ENCODE results near the gene PPFIA1. TPM values are rescaled to one million over a fixed set of nuclear protein-coding genes. Genes with fewer than 3 reads are reported as not detected.
"Not testable (repeated sequence)": the region's sequence is repeated elsewhere in the genome, so short reads cannot be mapped to it uniquely, and the experiment has no call there.

PPFIA1 gene
- polyA plus RNA-seq, 6 donors from 2014 or later, result 5.9 to 16.1 (median 11.6) TPM

GRCh38 chr11:70405679-70406395 lies 135.3 kb downstream of the PPFIA1 start:
- ATAC-seq (ENCODE audit: low read depth in 2 of 2) (no peak), DNase-seq (no peak)
- Mint-ChIP-seq H3K36me3 (no peaks in the 10 kb centered on the region), H3K4me1 (peaks cover 0 to 3% (median 0%) of the 10 kb centered on the region in 3 donors), H3K27ac (no peak overlapping the region), H3K4me3 (no peak overlapping the region), H3K27me3 (peaks cover 29 to 45% (median 39%) of the 10 kb centered on the region in 3 donors), H3K9me3 (peaks cover 0 to 2% (median 0%) of the 10 kb centered on the region in 7 donors)

DNA sequence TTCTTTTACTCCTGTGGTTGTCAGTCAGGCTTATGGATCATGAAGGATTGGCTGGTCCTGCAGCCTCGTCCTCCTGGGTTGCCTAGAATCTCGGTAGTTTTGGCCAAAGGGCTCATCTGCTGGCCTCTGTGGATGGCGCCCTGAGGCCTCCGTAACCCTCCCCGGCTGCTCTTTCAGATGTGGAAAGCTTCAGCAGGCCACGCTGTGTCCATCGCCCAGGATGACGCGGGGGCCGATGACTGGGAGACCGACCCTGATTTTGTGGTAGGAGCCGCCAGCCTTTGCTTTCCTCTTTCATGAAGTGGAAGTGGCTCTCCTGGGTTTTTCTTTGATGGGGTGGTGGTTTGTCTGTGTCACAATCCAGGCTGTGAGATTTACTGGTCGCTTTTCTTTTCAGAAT lies 136.6 kb downstream of the PPFIA1 start:
- no peak overlapping the region for H3K27ac Mint-ChIP-seq
- ATAC-seq (ENCODE audit: low read depth in 2 of 2) (no peak), DNase-seq (no peak)
- H3K4me3 Mint-ChIP-seq, result no peak overlapping the region
- peaks cover 41 to 58% (median 44%) of the 10 kb centered on the region in 3 donors for H3K27me3 Mint-ChIP-seq
- no peaks in the 10 kb centered on the region for H3K36me3 Mint-ChIP-seq
- H3K4me1 Mint-ChIP-seq, result peaks cover 0 to 3% (median 0%) of the 10 kb centered on the region in 3 donors
- peaks cover 0 to 3% (median 0%) of the 10 kb centered on the region in 7 donors for H3K9me3 Mint-ChIP-seq

- ATAC-seq (ENCODE audit: low read depth in 2 of 2), result no peak
- H3K9me3 Mint-ChIP-seq, result peaks cover 0 to 3% (median 0%) of the 10 kb centered on the region in 7 donors
- peaks cover 0 to 3% (median 0%) of the 10 kb centered on the region in 3 donors for H3K4me1 Mint-ChIP-seq
- no peak overlapping the region for H3K27ac Mint-ChIP-seq
- H3K4me3 Mint-ChIP-seq, result no peak overlapping the region
- H3K27me3 Mint-ChIP-seq, result peaks cover 41 to 65% (median 46%) of the 10 kb centered on the region in 3 donors
- no peak for DNase-seq
- no peaks in the 10 kb centered on the region for H3K36me3 Mint-ChIP-seq
These were observed 137.3 kb downstream of the PPFIA1 start for GRCh38 chr11:70407814-70408213.

- H3K4me1 Mint-ChIP-seq; ATAC-seq (ENCODE audit: low read depth in 2 of 2); DNase-seq; H3K36me3 Mint-ChIP-seq; H3K4me3 Mint-ChIP-seq; H3K27ac Mint-ChIP-seq; H3K9me3 Mint-ChIP-seq: not testable (repeated sequence)
- H3K27me3 Mint-ChIP-seq, result peaks cover 45 to 70% (median 51%) of the 10 kb centered on the region in 3 donors
These were observed 137.8 kb downstream of the PPFIA1 start for GRCh38 chr11:70408326-70408725.

- Mint-ChIP-seq H3K36me3 (no peaks in the 10 kb centered on the region), H3K27ac (no peak overlapping the region), H3K4me1 (peaks cover 0 to 3% (median 0%) of the 10 kb centered on the region in 3 donors), H3K9me3 (peaks cover 0 to 3% (median 0%) of the 10 kb centered on the region in 7 donors), H3K27me3 (peaks cover 41 to 69% (median 55%) of the 10 kb centered on the region in 3 donors), H3K4me3 (peak overlapping the region in 1 of 8 donors; percentile 12)
- ATAC-seq (ENCODE audit: low read depth in 2 of 2) (no peak), DNase-seq (no peak)
These were observed 138.9 kb downstream of the PPFIA1 start for GRCh38 chr11:70409437-70409836.

GRCh38 chr11:70409871-70410270 lies 139.4 kb downstream of the PPFIA1 start:
- H3K4me3 Mint-ChIP-seq, result no peak overlapping the region
- no peak for ATAC-seq (ENCODE audit: low read depth in 2 of 2)
- peaks cover 0 to 3% (median 0%) of the 10 kb centered on the region in 7 donors for H3K9me3 Mint-ChIP-seq
- no peaks in the 10 kb centered on the region for H3K36me3 Mint-ChIP-seq
- DNase-seq, result no peak
- H3K27me3 Mint-ChIP-seq, result peaks cover 45 to 71% (median 59%) of the 10 kb centered on the region in 3 donors
- H3K4me1 Mint-ChIP-seq, result peaks cover 0 to 3% (median 0%) of the 10 kb centered on the region in 3 donors
- H3K27ac Mint-ChIP-seq, result no peak overlapping the region

- ATAC-seq (ENCODE audit: low read depth in 2 of 2), result no peak
- peaks cover 0 to 3% (median 0%) of the 10 kb centered on the region in 3 donors for H3K4me1 Mint-ChIP-seq
- H3K36me3 Mint-ChIP-seq, result no peaks in the 10 kb centered on the region
- no peak overlapping the region for H3K4me3 Mint-ChIP-seq
- peaks cover 0 to 3% (median 0%) of the 10 kb centered on the region in 7 donors for H3K9me3 Mint-ChIP-seq
- no peak overlapping the region for H3K27ac Mint-ChIP-seq
- peaks cover 47 to 72% (median 57%) of the 10 kb centered on the region in 3 donors for H3K27me3 Mint-ChIP-seq
- DNase-seq, result no peak
These were observed 140.1 kb downstream of the PPFIA1 start for GRCh38 chr11:70410276-70411205.

- no peaks in the 10 kb centered on the region for H3K36me3 Mint-ChIP-seq
- peaks cover 0 to 3% (median 0%) of the 10 kb centered on the region in 7 donors for H3K9me3 Mint-ChIP-seq
- ATAC-seq (ENCODE audit: low read depth in 2 of 2) (no peak), DNase-seq (no peak)
- H3K4me3 Mint-ChIP-seq, result no peak overlapping the region
- no peak overlapping the region for H3K27ac Mint-ChIP-seq
- H3K4me1 Mint-ChIP-seq, result peaks cover 0 to 7% (median 6%) of the 10 kb centered on the region in 3 donors
- peaks cover 55 to 85% (median 66%) of the 10 kb centered on the region in 3 donors for H3K27me3 Mint-ChIP-seq
These were observed 141.4 kb downstream of the PPFIA1 start for GRCh38 chr11:70411713-70412452.

DNA sequence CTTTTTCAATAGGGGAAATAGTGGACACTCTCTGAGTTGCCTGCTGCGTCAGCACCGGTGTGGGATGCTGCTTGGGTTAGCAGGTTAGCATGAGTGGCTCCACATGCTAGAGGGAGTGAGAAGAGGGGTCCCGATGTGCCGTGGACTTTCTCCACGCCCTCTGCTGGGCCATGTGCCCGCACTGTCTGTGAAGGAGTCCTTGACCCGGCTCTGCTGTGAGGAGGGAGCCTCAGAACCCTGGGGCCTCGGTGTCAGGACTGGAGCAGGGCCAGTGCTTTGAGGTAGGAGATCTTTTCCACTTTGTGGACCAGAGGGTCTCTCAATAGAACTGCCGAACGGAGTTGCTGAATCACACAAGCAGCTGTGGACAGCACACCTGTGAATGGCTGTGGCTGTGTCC lies 142.7 kb downstream of the PPFIA1 start:
- H3K36me3 Mint-ChIP-seq, result no peaks in the 10 kb centered on the region
- no peak for DNase-seq
- H3K4me3 Mint-ChIP-seq, result no peak overlapping the region
- H3K27ac Mint-ChIP-seq, result no peak overlapping the region
- H3K9me3 Mint-ChIP-seq, result peaks cover 0 to 3% (median 0%) of the 10 kb centered on the region in 7 donors
- H3K4me1 Mint-ChIP-seq, result peaks cover 0 to 7% (median 6%) of the 10 kb centered on the region in 3 donors
- H3K27me3 Mint-ChIP-seq, result peaks cover 50 to 86% (median 69%) of the 10 kb centered on the region in 3 donors
- ATAC-seq (ENCODE audit: low read depth in 2 of 2), result no peak

DNA sequence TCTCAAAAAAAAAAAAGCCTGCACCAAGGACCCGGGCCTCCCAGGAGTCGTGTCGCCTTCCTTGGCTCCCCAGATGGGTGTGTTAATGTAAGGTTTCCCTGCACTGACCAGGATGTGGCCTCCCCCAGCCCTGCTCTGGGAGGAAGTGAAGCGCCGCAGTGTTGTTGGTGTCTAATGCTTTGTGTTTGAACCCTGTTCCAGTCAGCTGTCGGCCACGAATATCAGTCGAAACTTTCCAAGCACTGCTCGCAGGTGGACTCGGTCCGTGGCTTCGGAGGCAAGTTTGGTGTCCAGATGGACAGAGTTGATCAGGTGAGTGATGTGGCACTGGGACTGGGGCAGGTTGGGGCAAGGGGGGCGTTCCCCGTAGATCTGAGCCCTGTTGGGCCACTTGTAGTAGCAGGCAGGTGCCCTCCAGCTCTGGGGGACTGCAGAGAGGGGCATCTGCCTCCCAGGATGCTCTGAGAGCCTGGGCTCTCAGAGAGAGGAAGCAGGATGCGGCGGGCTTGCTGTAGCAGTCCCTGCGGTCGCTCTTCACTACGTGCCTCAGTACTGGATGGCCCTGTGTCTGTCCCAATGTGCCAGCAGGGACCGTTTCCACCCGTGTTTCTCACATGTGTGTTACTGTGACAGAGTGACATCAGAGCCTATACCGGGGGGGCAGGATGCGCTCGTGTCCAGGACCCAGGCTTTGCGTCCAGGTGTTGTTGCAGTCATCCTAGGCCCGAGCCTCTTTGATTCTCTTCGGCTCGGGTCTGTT lies 144.0 kb downstream of the PPFIA1 start:
- no peak for ATAC-seq (ENCODE audit: low read depth in 2 of 2)
- H3K4me1 Mint-ChIP-seq, result peaks cover 0 to 6% (median 4%) of the 10 kb centered on the region in 3 donors
- H3K27me3 Mint-ChIP-seq, result peaks cover 43 to 80% (median 65%) of the 10 kb centered on the region in 3 donors
- H3K9me3 Mint-ChIP-seq, result peaks cover 0 to 3% (median 0%) of the 10 kb centered on the region in 7 donors
- DNase-seq, result no peak
- H3K27ac Mint-ChIP-seq, result no peak overlapping the region
- no peaks in the 10 kb centered on the region for H3K36me3 Mint-ChIP-seq
- H3K4me3 Mint-ChIP-seq, result no peak overlapping the region

DNA sequence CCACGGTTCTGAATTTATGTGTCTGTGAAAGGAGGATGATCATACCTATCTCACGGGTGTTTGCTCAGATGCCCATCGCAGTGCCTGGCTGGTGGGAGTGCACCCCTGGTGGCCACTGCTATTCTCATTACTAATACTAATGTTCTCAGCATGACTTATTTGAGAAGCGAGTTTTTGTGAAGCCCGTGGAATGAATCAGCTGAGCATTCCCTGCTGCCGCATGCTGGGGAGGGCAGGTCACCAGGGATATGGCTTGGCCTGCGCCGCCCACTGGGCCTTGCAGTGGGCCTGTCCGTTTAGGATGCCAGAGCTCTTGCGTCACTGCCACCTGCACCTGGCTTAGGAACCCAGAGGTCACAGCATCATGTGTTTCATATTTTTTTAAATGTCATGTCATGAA lies 144.7 kb downstream of the PPFIA1 start:
- no peak for ATAC-seq (ENCODE audit: low read depth in 2 of 2)
- Mint-ChIP-seq H3K36me3 (no peaks in the 10 kb centered on the region), H3K27ac (no peak overlapping the region), H3K4me1 (peaks cover 0 to 6% (median 4%) of the 10 kb centered on the region in 3 donors), H3K4me3 (no peak overlapping the region), H3K27me3 (peaks cover 45 to 78% (median 64%) of the 10 kb centered on the region in 3 donors), H3K9me3 (peaks cover 0 to 3% (median 0%) of the 10 kb centered on the region in 7 donors)
- no peak for DNase-seq

DNA sequence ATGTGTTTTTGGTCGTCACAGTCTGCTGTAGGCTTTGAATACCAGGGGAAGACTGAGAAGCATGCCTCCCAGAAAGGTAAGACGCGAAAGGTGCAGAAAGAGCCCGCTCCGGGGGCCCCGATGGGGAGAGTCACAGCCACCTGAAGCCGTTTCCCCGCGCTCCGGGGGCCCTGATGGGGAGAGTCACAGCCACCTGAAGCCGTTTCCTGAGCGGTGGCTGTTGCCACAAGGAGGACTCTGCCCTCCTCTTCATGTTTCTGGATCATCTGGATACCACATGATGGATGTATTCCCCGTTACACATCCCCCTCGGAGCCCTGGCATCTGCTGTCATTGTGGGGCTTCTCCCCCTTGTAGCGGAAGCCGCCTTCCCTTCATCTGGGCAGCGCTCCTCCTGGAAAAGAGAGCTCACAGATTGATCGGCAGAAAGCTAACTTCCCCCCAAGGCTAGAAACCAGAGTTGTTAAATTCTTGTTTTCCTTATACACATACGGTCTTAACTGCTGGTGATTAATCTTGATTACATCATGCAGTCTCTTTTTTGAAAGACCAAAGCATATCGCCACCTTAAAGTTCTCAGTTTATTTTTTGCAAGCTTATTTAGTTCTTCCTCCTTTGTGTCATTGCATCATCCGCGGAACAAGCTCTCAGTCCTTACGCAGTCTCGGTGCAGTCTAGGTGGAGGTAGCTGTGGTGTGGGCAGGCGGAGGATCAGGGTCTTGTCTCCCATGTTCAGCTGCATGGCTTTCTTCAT lies 145.3 kb downstream of the PPFIA1 start:
- ATAC-seq (ENCODE audit: low read depth in 2 of 2) (no peak), DNase-seq (no peak)
- Mint-ChIP-seq H3K36me3 (no peaks in the 10 kb centered on the region), H3K27me3 (peaks cover 45 to 78% (median 62%) of the 10 kb centered on the region in 3 donors), H3K4me1 (peaks cover 0 to 6% (median 4%) of the 10 kb centered on the region in 3 donors), H3K9me3 (peaks cover 0 to 3% (median 0%) of the 10 kb centered on the region in 7 donors), H3K27ac (no peak overlapping the region), H3K4me3 (peak overlapping the region in 1 of 8 donors; percentile 36)

Data from naive B cell (primary cell).